Stimulated activated CD8-positive, alpha-beta memory T cell treated with anti-CD3 and anti-CD28 coated beads, Interleukin-12 subunit alpha, Interleukin-12 subunit beta, amount 100 ng/mL, for 24 hours (primary cell): Measurements from ENCODE around the gene PRDM16.

Experiments
- DNase-seq: peaks from one replicate; pipeline ENCODE4 v3.0.0-alpha.2; 2020; ENCODE audit errors: extremely low read depth

Gene PRDM16

GRCh38 chr1:3068564-3069431 is at the start of gene PRDM16:
PRDM16 (plus strand) TSS chr1:3069203; CDS start chr1:3069260, 57 bp downstream.
- no peak for DNase-seq

- DNase-seq, result no peak
Measured at GRCh38 chr1:3019516-3020051, 49.4 kb upstream of the PRDM16 start.

GRCh38 chr1:3020263-3020909 is 48.6 kb upstream of the PRDM16 start:
- DNase-seq, result no peak

- DNase-seq, result no peak
Measured at GRCh38 chr1:3021233-3021671, 47.8 kb upstream of the PRDM16 start, which contains the start of gene ACTRT2. ACTRT2 (plus strand) TSS chr1:3021467; CDS start chr1:3021687, 220 bp downstream.

- DNase-seq, result no peak
Measured at GRCh38 chr1:3021801-3022401, 47.1 kb upstream of the PRDM16 start.

- DNase-seq, result no peak
Measured at GRCh38 chr1:3022511-3022973, 46.5 kb upstream of the PRDM16 start.

GRCh38 chr1:3022976-3023375 is 46.0 kb upstream of the PRDM16 start:
- no peak for DNase-seq

GRCh38 chr1:3024019-3024418 is 45.0 kb upstream of the PRDM16 start:
- no peak for DNase-seq

GRCh38 chr1:3024588-3024987 is 44.4 kb upstream of the PRDM16 start:
- no peak for DNase-seq

GRCh38 chr1:3026124-3026523 is 42.9 kb upstream of the PRDM16 start:
- DNase-seq, result no peak

- DNase-seq, result no peak
Measured at GRCh38 chr1:3026581-3027391, 42.2 kb upstream of the PRDM16 start.

GRCh38 chr1:3027611-3028371 is 41.2 kb upstream of the PRDM16 start:
- no peak for DNase-seq

- DNase-seq, result no peak
Measured at GRCh38 chr1:3028531-3029282, 40.3 kb upstream of the PRDM16 start.

- no peak for DNase-seq
Measured at GRCh38 chr1:3029481-3029961, 39.5 kb upstream of the PRDM16 start.

- DNase-seq, result no peak
Measured at GRCh38 chr1:3029991-3030662, 38.9 kb upstream of the PRDM16 start.

- DNase-seq, result no peak
Measured at GRCh38 chr1:3030663-3031381, 38.2 kb upstream of the PRDM16 start.

- DNase-seq, result no peak
Measured at GRCh38 chr1:3031401-3032221, 37.4 kb upstream of the PRDM16 start.
